Liver (tissue), 9 donors: ENCODE data around the gene DIP2C. TPM values are rescaled to one million over a fixed set of nuclear protein-coding genes. Genes with fewer than 3 reads are reported as not detected.

Experiments used
- DNase-seq: peaks from one replicate; pipeline ENCODE4 v3.0.0-alpha.2; 2017; ENCODE audit warnings: low spot score
- H3K27ac ChIP-seq, 2 donors: one replicate each; pipeline ENCODE4 v1.7.0; 2013; ENCODE audit warnings: inconsistent platforms in 2 of 2, low read length in 2 of 2, control low read depth in 1 of 2, low read depth in 1 of 2, mild to moderate bottlenecking in 1 of 2
- H3K27me3 ChIP-seq, 4 donors: one replicate each; pipeline versions ENCODE4 v1.6.1 to v1.7.0; 2013; ENCODE audit warnings: low read length in 3 of 4, inconsistent platforms in 1 of 4, mild to moderate bottlenecking in 1 of 4, moderate library complexity in 1 of 4; ENCODE audit not compliant: control insufficient read depth in 4 of 4, insufficient read depth in 4 of 4
- H3K36me3 ChIP-seq, 4 donors: one replicate each; pipeline versions ENCODE4 v1.6.1 to v1.7.0; 2013; ENCODE audit warnings: low read length in 3 of 4, mild to moderate bottlenecking in 3 of 4, low read depth in 1 of 4, moderate library complexity in 1 of 4; ENCODE audit not compliant: control insufficient read depth in 4 of 4, insufficient read depth in 3 of 4
- H3K4me1 ChIP-seq, 4 donors: one replicate each; pipeline versions ENCODE4 v1.6.1 to v1.7.0; 2013; ENCODE audit warnings: low read length in 3 of 4, mild to moderate bottlenecking in 3 of 4, moderate library complexity in 1 of 4; ENCODE audit not compliant: control insufficient read depth in 4 of 4, insufficient read depth in 4 of 4
- H3K4me3 ChIP-seq, 3 donors: one replicate each; pipeline versions ENCODE4 v1.6.1 to v1.7.0; 2013; ENCODE audit warnings: low read length in 3 of 3, control low read depth in 1 of 3, low read depth in 1 of 3, mild to moderate bottlenecking in 1 of 3
- H3K9ac ChIP-seq, 2 donors: one replicate each; pipeline ENCODE4 v1.7.0; 2013; ENCODE audit warnings: low read length in 2 of 2, mild to moderate bottlenecking in 2 of 2, moderate library complexity in 2 of 2, control low read depth in 1 of 2, low read depth in 1 of 2
- H3K9me3 ChIP-seq, 4 donors: one replicate each; pipeline versions ENCODE4 v1.6.1 to v1.7.0; 2013; ENCODE audit warnings: low read length in 3 of 4; ENCODE audit not compliant: control insufficient read depth in 4 of 4
- EGR1 ChIP-seq, 2 donors: IDR thresholded peaks; 2 replicates each; pipeline ENCODE4 v1.6.1; 2016 to 2018; ENCODE audit warnings: antibody characterized with exemption in 2 of 2, low read depth in 2 of 2
- FOXA1 ChIP-seq: IDR thresholded peaks from 2 replicates; pipeline ENCODE4 v1.6.1; 2016; ENCODE audit warnings: antibody characterized with exemption
- FOXA2 ChIP-seq: IDR thresholded peaks from 2 replicates; pipeline ENCODE4 v1.6.1; 2016; ENCODE audit warnings: antibody characterized with exemption
- GABPA ChIP-seq, 2 donors: IDR thresholded peaks in 1 of 2; conservative IDR thresholded peaks in 1 of 2; 2 replicates each; pipeline ENCODE4 v1.6.1; 2016; ENCODE audit warnings: antibody characterized with exemption in 2 of 2, mild to moderate bottlenecking in 1 of 2, moderate library complexity in 1 of 2
- HNF4A ChIP-seq, 2 donors: conservative IDR thresholded peaks; 2 replicates each; pipeline ENCODE4 v1.6.1; 2016; ENCODE audit warnings: antibody characterized with exemption in 2 of 2, mild to moderate bottlenecking in 2 of 2
- HNF4G ChIP-seq: IDR thresholded peaks from 2 replicates; pipeline ENCODE4 v1.6.1; 2016; ENCODE audit warnings: antibody characterized with exemption
- JUND ChIP-seq, 2 donors: IDR thresholded peaks; 2 replicates each; pipeline ENCODE4 v1.6.1; 2016; ENCODE audit warnings: antibody characterized with exemption in 2 of 2
- NR2F2 ChIP-seq: IDR thresholded peaks from 2 replicates; pipeline ENCODE4 v1.6.1; 2016; ENCODE audit warnings: antibody characterized with exemption
- RAD21 ChIP-seq, 2 donors: IDR thresholded peaks; 2 replicates each; pipeline ENCODE4 v1.6.1; 2016; ENCODE audit warnings: antibody characterized with exemption in 2 of 2, mild to moderate bottlenecking in 2 of 2
- RXRA ChIP-seq, 2 donors: IDR thresholded peaks; 2 replicates each; pipeline ENCODE4 v1.6.1; 2017 to 2018; ENCODE audit warnings: antibody characterized with exemption in 2 of 2, mild to moderate bottlenecking in 1 of 2
- TAF1 ChIP-seq: conservative IDR thresholded peaks from 2 replicates; pipeline ENCODE4 v1.6.1; 2016; ENCODE audit warnings: antibody characterized with exemption, mild to moderate bottlenecking
- YY1 ChIP-seq: IDR thresholded peaks from 2 replicates; pipeline ENCODE4 v1.6.1; 2016; ENCODE audit warnings: antibody characterized with exemption, mild to moderate bottlenecking
- WGBS: extraction: QIAGEN DNeasy Blood & Tissue Kit; methylation state at CpG from one replicate; pipeline ENCODE4 v1.1.7; 2013; 5-methylcytosine and 5-hydroxymethylcytosine counted together
- polyA plus RNA-seq, 2 donors: library from polyadenylated mRNA; stranded (reverse) in 1 of 2; unstranded in 1 of 2; fragments of 200-250 nt in 1 of 2; fragments of >200 nt in 1 of 2; fragmentation: Nextera tagmentation in 1 of 2; extraction: Ambion mirVana in 1 of 2; gene quantifications; one replicate each; pipeline versions ENCODE4 v1.2.1 to v1.2.3, GENCODE V29; 2013 to 2015
- total RNA-seq, 2 donors: library from RNA; depleted of rRNA; stranded (reverse); fragments of >200 nt; gene quantifications; one replicate each; pipeline ENCODE4 v1.2.3, GENCODE V29; 2014
- TF ChIP-seq, protein P1 (sequence below): IDR thresholded peaks from 2 replicates; pipeline ENCODE4 v1.6.1; 2016; ENCODE audit warnings: antibody characterized with exemption
- TF ChIP-seq, protein P2 (sequence below): IDR thresholded peaks from 2 replicates; pipeline ENCODE4 v1.6.1; 2016; ENCODE audit warnings: antibody characterized with exemption
- TF ChIP-seq, protein P3 (sequence below): IDR thresholded peaks from 2 replicates; pipeline ENCODE4 v1.6.1; 2016; ENCODE audit warnings: antibody characterized with exemption
- TF ChIP-seq, protein P4 (sequence below): IDR thresholded peaks from 2 replicates; pipeline ENCODE4 v1.6.1; 2016; ENCODE audit warnings: antibody characterized with exemption, mild to moderate bottlenecking
- TF ChIP-seq, protein P5 (sequence below): fragments of 150-350 bp; IDR thresholded peaks from 2 replicates; pipeline ENCODE4 v1.5.1; 2017; ENCODE audit warnings: improper control_type of control experiment, low read depth, low read length; ENCODE audit not compliant: missing input control
- donor health status: healthy.
- donor health status: healthy.
- donor health status: healthy.
- donor health status: healthy.
- donor health status: healthy.

The DIP2C gene
- total and polyA plus RNA-seq, 4 donors, result 4.2 to 12.2 (median 5.7) TPM

DNA sequence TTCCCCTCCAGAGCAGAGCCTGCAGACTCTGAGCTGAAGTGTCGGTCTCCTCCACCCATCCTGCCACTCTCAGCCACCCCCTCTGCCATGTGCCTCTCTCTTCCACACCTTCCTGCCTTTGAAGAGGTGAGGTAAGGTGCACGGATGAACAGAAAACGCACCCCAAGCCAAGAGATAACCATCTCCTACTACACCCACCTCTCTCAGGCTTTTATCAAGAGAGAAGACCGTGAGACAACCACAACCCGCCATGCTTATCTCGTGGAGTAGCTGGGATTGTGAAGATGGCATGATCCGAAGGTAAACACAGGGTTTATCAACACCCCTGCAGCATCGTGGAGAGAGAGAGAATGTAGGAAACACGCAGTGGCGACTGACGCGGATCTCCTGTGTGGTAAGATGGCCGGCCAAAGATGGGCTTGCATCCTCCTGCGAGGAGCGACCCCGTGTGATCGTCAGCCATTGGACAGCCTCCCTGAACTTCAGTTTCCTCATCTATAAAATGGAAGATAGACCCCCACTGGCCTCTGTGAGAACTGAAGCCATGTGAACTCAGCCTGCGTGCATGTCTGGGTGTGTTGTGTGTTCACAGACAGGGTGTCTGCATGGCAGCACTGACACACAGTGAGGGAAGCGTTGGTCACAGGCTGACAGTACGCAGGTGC, 219.0 kb downstream of the DIP2C start (continued):
- TF ChIP-seq, protein P1, sequence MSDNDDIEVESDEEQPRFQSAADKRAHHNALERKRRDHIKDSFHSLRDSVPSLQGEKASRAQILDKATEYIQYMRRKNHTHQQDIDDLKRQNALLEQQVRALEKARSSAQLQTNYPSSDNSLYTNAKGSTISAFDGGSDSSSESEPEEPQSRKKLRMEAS, result no peak
- TF ChIP-seq FOXA1 (no peak), HNF4G (no peak), EGR1 (IDR thresholded peaks at IDR 0.05; ENCODE audit: low read depth in 2 of 2) (no peak)

DNA sequence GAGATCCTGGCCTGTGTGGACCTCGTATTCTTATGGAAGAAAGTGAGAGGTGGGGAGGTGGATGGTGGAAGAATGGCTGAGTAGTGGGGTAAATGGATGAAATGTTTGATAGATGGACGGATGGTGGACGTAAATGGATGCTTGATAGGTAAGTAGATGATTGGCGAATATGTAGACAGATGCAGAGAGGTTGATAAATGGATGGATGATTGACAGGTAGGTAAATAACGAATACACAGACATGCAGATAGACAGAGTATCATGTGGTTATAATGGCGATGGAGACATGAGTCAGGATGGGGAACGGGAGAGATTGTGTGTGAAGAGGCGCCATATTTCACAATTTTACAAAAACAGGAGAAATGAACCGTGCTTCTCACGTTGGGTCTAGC, 219.5 kb downstream of the DIP2C start:
- WGBS, result 92% methylated on average over 10 of the region's 10 CpGs
- Histone ChIP-seq H3K4me3 (no peak overlapping the region), H3K27me3 (no peaks in the 10 kb centered on the region)

DNA sequence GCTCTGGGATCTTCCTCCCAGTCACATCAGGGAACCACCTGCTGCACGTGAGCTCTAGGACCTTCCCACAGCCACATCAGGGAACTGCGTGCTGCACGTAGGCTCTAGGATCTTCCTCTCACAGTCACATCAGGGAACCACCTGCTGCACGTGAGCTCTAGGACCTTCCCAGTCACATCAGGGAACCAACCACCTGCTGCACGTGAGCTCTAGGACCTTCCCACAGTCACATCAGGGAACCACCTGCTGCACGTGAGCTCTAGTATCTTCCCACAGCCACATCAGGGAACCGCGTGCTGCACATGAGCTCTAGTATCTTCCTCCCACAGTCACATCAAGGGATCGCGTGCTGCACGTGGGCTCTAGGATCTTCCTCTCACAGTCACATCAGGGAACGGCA, 229.7 kb downstream of the DIP2C start:
- Histone ChIP-seq H3K9me3 (no peaks in the 10 kb centered on the region), H3K36me3 (no peaks in the 10 kb centered on the region), H3K4me1 (no peaks in the 10 kb centered on the region), H3K27me3 (no peaks in the 10 kb centered on the region), H3K9ac (no peak overlapping the region), H3K27ac (no peak overlapping the region), H3K4me3 (no peak overlapping the region)
- no peak for DNase-seq
- 98% methylated on average over 12 of the region's 12 CpGs for WGBS
- TF ChIP-seq NR2F2 (no peak), TAF1 (no peak), FOXA1 (no peak), JUND (IDR thresholded peaks at IDR 0.05) (no peak), RAD21 (IDR thresholded peaks at IDR 0.05) (no peak), FOXA2 (no peak), RXRA (IDR thresholded peaks at IDR 0.05) (no peak), HNF4A (conservative IDR thresholded peaks at IDR 0.05) (no peak), YY1 (no peak), EGR1 (IDR thresholded peaks at IDR 0.05; ENCODE audit: low read depth in 2 of 2) (no peak), GABPA (IDR thresholded peaks at IDR 0.05 in 1 of 2, conservative IDR thresholded peaks at IDR 0.05 in 1 of 2) (no peak)
- TF ChIP-seq, protein P2, sequence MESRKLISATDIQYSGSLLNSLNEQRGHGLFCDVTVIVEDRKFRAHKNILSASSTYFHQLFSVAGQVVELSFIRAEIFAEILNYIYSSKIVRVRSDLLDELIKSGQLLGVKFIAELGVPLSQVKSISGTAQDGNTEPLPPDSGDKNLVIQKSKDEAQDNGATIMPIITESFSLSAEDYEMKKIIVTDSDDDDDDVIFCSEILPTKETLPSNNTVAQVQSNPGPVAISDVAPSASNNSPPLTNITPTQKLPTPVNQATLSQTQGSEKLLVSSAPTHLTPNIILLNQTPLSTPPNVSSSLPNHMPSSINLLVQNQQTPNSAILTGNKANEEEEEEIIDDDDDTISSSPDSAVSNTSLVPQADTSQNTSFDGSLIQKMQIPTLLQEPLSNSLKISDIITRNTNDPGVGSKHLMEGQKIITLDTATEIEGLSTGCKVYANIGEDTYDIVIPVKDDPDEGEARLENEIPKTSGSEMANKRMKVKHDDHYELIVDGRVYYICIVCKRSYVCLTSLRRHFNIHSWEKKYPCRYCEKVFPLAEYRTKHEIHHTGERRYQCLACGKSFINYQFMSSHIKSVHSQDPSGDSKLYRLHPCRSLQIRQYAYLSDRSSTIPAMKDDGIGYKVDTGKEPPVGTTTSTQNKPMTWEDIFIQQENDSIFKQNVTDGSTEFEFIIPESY, result no peak
- TF ChIP-seq, protein P1, result no peak
- TF ChIP-seq, protein P3, sequence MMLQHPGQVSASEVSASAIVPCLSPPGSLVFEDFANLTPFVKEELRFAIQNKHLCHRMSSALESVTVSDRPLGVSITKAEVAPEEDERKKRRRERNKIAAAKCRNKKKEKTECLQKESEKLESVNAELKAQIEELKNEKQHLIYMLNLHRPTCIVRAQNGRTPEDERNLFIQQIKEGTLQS, result no peak
- TF ChIP-seq, protein P4, sequence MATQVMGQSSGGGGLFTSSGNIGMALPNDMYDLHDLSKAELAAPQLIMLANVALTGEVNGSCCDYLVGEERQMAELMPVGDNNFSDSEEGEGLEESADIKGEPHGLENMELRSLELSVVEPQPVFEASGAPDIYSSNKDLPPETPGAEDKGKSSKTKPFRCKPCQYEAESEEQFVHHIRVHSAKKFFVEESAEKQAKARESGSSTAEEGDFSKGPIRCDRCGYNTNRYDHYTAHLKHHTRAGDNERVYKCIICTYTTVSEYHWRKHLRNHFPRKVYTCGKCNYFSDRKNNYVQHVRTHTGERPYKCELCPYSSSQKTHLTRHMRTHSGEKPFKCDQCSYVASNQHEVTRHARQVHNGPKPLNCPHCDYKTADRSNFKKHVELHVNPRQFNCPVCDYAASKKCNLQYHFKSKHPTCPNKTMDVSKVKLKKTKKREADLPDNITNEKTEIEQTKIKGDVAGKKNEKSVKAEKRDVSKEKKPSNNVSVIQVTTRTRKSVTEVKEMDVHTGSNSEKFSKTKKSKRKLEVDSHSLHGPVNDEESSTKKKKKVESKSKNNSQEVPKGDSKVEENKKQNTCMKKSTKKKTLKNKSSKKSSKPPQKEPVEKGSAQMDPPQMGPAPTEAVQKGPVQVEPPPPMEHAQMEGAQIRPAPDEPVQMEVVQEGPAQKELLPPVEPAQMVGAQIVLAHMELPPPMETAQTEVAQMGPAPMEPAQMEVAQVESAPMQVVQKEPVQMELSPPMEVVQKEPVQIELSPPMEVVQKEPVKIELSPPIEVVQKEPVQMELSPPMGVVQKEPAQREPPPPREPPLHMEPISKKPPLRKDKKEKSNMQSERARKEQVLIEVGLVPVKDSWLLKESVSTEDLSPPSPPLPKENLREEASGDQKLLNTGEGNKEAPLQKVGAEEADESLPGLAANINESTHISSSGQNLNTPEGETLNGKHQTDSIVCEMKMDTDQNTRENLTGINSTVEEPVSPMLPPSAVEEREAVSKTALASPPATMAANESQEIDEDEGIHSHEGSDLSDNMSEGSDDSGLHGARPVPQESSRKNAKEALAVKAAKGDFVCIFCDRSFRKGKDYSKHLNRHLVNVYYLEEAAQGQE, result no peak

More for the DNA sequence above, 219.5 kb downstream of the DIP2C start:
- Histone ChIP-seq H3K4me1 (no peaks in the 10 kb centered on the region), H3K27ac (no peak overlapping the region), H3K9ac (no peak overlapping the region), H3K9me3 (no peaks in the 10 kb centered on the region), H3K36me3 (peaks cover 0 to 9% (median 4%) of the 10 kb centered on the region in 4 donors)
- TF ChIP-seq, protein P3, result no peak
- TF ChIP-seq, protein P5, sequence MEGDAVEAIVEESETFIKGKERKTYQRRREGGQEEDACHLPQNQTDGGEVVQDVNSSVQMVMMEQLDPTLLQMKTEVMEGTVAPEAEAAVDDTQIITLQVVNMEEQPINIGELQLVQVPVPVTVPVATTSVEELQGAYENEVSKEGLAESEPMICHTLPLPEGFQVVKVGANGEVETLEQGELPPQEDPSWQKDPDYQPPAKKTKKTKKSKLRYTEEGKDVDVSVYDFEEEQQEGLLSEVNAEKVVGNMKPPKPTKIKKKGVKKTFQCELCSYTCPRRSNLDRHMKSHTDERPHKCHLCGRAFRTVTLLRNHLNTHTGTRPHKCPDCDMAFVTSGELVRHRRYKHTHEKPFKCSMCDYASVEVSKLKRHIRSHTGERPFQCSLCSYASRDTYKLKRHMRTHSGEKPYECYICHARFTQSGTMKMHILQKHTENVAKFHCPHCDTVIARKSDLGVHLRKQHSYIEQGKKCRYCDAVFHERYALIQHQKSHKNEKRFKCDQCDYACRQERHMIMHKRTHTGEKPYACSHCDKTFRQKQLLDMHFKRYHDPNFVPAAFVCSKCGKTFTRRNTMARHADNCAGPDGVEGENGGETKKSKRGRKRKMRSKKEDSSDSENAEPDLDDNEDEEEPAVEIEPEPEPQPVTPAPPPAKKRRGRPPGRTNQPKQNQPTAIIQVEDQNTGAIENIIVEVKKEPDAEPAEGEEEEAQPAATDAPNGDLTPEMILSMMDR, result no peak
- no peak for TF ChIP-seq TAF1
- DNase-seq, result no peak
